Pancreas (tissue), 10 donors: ENCODE results near the gene CES2. TPM values are rescaled to one million over a fixed set of nuclear protein-coding genes. Genes with fewer than 3 reads are reported as not detected.

Experiments
- ATAC-seq, 4 donors: fragments of 200-7000 bp; cut with Tn5 transposase; one replicate each; pipeline versions ENCODE4 v1.8.0 to v1.9.1; 2020; ENCODE audit warnings: mild to moderate bottlenecking in 4 of 4, moderate library complexity in 4 of 4
- DNase-seq, 6 donors: peaks; one replicate each; pipeline ENCODE4 v3.0.0-alpha.2; 2020
- FAIRE-seq: peaks from 2 replicates; lab custom pipeline; 2012; peaks lifted over from hg19 to GRCh38; lab: Jason Lieb, UNC
- H3K27ac ChIP-seq, 4 donors: fragments of 200-600 bp; sonication (generic); 1 replicate in 3 of 4; 2 replicates in 1 of 4; pipeline versions ENCODE4 v1.5.0 to v1.8.0; 2020
- H3K27me3 ChIP-seq, 4 donors: fragments of 200-600 bp; one replicate each; pipeline ENCODE4 v1.8.0; 2021
- H3K36me3 ChIP-seq, 3 donors: fragments of 200-600 bp; sonication (generic) in 1 of 3; one replicate each; pipeline versions ENCODE4 v1.5.0 to v1.8.0; 2020 to 2021
- H3K4me1 ChIP-seq, 3 donors: fragments of 200-600 bp; one replicate each; pipeline ENCODE4 v1.8.0; 2021
- H3K4me3 ChIP-seq, 4 donors: fragments of 200-600 bp; sonication (generic) in 2 of 4; one replicate each; pipeline versions ENCODE4 v1.5.0 to v1.8.0; 2020 to 2021
- H3K9me3 ChIP-seq, 4 donors: fragments of 200-600 bp; one replicate each; pipeline ENCODE4 v1.8.0; 2021
- WGBS, 2 donors: extraction: QIAGEN DNeasy Blood & Tissue Kit; methylation state at CpG; one replicate each; pipeline ENCODE4 v1.1.7; 2013; 5-methylcytosine and 5-hydroxymethylcytosine counted together
- intact Hi-C, 3 donors: fragments of 100-400 bp; cut with DNase I; formaldehyde crosslinking; loops; one replicate each; pipeline versions ENCODE4 v1.11.1 to v1.14.2; 2022
- polyA plus RNA-seq, 2 donors: library from polyadenylated mRNA; stranded (reverse); fragments of 200-250 nt; gene quantifications; one replicate each; pipeline ENCODE4 v1.2.3, GENCODE V29; 2013
- total RNA-seq, 6 donors: library from RNA; stranded (reverse); fragmentation: NEBNext Ultra II Directional in 4 of 6; extraction: Animal tissue kit (Norgen Biotek cat#: 25700) in 4 of 6; gene quantifications; one replicate each; pipeline versions ENCODE4 v1.2.1 to v1.2.4, GENCODE V29; 2021 to 2023
- TF ChIP-seq, protein P1 (sequence below), 4 donors: fragments of 200-600 bp; sonication (generic) in 3 of 4; IDR thresholded peaks; one replicate each; pipeline versions ENCODE4 v1.5.0 to v1.8.0; 2021; ENCODE audit warnings: antibody characterized with exemption in 4 of 4
- donor health status: healthy with polysubstance abuse.
- donor health status: DM: no; HTN: no; CAD: no; lungs with moderate emphysema.
- donor health status: DM: no; HTN: no; CAD: no.
- donor health status: control.
- donor health status: control.
- donor health status: Bipolar disorder and iron deficiency.
- donor health status: DM: yes; HTN: yes; CAD: no.
- donor health status: DM: no; HTN: no; CAD: no.
- donor health status: DM: no; HTN: no; CAD: no.
- donor health status: DM: yes; HTN: yes; CAD: no.

CES2 gene
- total and polyA plus RNA-seq, 8 donors = 14.3 to 23.1 (median 17.3) TPM

DNA sequence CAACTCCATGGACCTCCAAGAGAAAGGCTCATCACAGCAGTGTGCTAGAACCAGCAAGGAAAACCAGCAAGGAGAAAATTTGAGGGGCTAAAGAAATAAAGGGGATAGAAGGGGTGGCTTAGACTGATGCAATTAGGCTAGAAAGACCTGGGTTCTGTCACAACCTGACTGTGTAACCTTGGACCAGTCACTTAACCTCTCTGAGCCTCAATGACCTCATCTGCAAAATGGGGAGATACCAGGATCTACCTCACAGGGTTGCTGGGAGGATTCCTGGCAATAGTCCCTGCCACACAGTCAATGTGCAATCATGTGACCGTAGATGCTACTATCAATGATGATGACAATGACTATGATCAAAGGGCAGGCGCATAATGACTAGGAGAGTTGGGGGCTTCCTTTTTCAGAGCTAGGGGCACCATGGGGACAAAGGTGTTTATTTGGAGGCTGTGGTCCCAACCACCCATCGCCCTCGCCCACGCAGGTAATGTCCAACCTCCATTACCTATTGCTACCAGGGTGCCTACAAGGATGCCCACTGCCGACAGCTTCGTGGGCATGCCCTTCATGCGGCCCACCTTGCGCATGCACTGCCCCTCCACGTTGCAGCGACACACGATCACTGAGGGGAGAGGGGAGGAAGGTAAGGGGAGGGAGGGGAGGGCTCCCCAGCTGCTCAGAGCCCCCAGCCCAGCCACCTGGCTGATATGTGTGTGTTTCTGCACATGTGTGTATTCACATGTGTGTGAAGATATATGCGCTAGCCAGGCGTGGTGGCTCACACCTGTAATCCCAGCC lies 26.4 kb upstream of the CES2 start:
- H3K27me3 ChIP-seq = no peaks in the 10 kb centered on the region
- no peak for ATAC-seq
- FAIRE-seq = no peak
- DNase-seq = no peak
- WGBS, 2 donors = 88 to 91% methylated on average over 14 of the region's 14 CpGs
- H3K27ac ChIP-seq = no peak overlapping the region
- intact Hi-C loops = loop anchor here in 1 of 3 donors (10.0 kb wide), 1 partner anchor 46 kb away; no protein-coding TSS in a partner anchor
- no peaks in the 10 kb centered on the region for H3K36me3 ChIP-seq
- TF ChIP-seq, protein P1, sequence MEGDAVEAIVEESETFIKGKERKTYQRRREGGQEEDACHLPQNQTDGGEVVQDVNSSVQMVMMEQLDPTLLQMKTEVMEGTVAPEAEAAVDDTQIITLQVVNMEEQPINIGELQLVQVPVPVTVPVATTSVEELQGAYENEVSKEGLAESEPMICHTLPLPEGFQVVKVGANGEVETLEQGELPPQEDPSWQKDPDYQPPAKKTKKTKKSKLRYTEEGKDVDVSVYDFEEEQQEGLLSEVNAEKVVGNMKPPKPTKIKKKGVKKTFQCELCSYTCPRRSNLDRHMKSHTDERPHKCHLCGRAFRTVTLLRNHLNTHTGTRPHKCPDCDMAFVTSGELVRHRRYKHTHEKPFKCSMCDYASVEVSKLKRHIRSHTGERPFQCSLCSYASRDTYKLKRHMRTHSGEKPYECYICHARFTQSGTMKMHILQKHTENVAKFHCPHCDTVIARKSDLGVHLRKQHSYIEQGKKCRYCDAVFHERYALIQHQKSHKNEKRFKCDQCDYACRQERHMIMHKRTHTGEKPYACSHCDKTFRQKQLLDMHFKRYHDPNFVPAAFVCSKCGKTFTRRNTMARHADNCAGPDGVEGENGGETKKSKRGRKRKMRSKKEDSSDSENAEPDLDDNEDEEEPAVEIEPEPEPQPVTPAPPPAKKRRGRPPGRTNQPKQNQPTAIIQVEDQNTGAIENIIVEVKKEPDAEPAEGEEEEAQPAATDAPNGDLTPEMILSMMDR (IDR thresholded peaks at IDR 0.05) = no peak
- no peak overlapping the region for H3K4me3 ChIP-seq
- peaks cover 0 to 6% (median 0%) of the 10 kb centered on the region in 3 donors for H3K4me1 ChIP-seq
- H3K9me3 ChIP-seq = no peaks in the 10 kb centered on the region

DNA sequence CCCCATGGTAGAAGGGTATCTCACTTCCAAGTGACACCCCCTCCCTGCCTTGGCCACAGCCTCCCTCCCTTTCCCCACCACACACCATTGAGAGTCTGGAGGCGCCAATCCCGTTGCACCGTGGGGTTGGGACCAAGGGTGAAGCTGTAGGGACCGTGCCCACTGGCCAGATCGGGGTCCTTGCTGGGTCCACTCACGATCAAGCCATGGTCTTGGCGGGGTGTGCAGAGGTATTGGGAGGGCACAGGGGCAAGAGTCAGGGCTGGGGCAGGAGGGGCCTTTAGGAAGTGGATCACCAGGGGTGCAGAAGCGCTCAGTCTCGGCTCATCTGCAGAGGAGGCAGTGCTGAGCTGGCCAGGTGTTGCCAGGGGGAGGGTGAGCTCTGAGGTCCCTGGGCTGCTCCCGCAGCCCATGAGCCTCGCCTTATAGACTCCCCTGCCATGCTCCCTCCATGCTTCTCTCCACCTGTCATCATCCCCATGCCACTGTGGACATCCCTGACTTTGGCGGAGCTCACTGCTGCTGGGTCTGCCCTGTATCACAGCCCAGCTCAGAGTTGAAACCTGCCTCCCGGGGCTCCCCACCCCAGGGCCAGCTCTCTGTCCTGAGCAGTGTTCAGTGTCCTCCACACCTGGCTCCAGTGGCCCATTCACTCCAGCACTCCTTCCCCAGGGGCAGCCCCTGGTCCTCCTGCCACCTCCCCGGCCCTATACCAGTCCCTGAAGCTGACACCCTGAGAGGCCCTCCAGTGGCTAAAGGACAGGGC lies 25.0 kb upstream of the CES2 start:
- DNase-seq = peak in 1 of 6 donors; percentile 53
- Histone ChIP-seq H3K9me3 (no peaks in the 10 kb centered on the region), H3K27me3 (no peaks in the 10 kb centered on the region), H3K4me1 (peaks cover 0 to 4% (median 0%) of the 10 kb centered on the region in 3 donors), H3K36me3 (no peaks in the 10 kb centered on the region), H3K4me3 (no peak overlapping the region), H3K27ac (no peak overlapping the region)
- intact Hi-C loops = loop anchor here in 1 of 3 donors (10.0 kb wide), 1 partner anchor 64 kb away; no protein-coding TSS in a partner anchor
- WGBS, 2 donors = 71 to 76% methylated on average over 14 of the region's 14 CpGs
- FAIRE-seq = no peak
- TF ChIP-seq, protein P1 (IDR thresholded peaks at IDR 0.05) = no peak
- ATAC-seq = no peak

DNA sequence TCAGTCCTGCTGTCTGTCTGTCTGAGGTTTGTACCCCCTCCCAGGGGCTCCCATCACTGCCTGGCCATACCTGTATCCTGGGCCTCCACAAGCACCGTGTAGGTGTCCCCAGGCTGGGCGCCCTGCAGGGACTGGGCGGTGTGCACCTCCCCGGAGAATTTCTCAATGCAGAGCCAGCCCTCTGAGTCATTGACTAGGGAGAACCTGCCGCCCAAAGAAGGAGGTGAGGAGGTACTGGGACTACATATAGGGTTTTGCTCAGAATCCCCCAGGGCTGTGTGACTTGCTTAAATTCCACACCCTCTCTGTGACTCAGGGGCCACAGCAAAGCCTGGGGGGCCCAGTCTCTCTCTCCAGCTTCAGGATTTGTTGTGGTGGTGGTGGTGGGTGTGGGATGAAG lies 24.2 kb upstream of the CES2 start:
- no peak for FAIRE-seq
- WGBS, 2 donors = 73 to 82% methylated on average over 5 of the region's 5 CpGs
- no peaks in the 10 kb centered on the region for H3K27me3 ChIP-seq
- H3K4me3 ChIP-seq = no peak overlapping the region
- H3K4me1 ChIP-seq = no peaks in the 10 kb centered on the region
- TF ChIP-seq, protein P1 (IDR thresholded peaks at IDR 0.05) = no peak
- no peaks in the 10 kb centered on the region for H3K9me3 ChIP-seq
- intact Hi-C loops = loop anchor here in 1 of 3 donors (10.0 kb wide), 1 partner anchor 64 kb away; no protein-coding TSS in a partner anchor
- no peak overlapping the region for H3K27ac ChIP-seq
- no peaks in the 10 kb centered on the region for H3K36me3 ChIP-seq
- no peak for ATAC-seq
- no peak for DNase-seq

DNA sequence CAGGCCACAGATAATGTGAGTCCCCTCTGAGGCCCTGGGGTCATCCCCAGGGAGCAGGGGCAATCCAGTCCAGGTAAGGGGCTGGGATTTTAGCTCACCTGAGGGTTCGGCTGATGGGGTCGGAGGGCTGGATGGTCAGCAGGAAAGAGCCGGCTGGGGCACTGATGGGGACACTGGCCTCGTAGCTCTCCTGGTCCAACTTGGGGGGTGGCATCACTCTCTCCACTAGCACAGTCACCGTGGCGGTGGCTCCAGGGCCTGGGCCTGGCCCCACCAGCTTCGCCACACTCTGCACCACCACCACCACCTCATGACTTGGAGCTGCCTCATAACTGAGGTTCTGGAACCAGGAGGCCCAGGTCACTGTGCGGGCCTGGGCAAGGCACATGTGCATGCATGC lies 23.5 kb upstream of the CES2 start:
- TF ChIP-seq, protein P1 (IDR thresholded peaks at IDR 0.05) = no peak
- intact Hi-C loops = loop anchor here in 1 of 3 donors (10.0 kb wide), 1 partner anchor 63 kb away; no protein-coding TSS in a partner anchor
- FAIRE-seq (no peak), ATAC-seq (no peak), DNase-seq (no peak)
- Histone ChIP-seq H3K36me3 (no peaks in the 10 kb centered on the region), H3K4me1 (no peaks in the 10 kb centered on the region), H3K27me3 (no peaks in the 10 kb centered on the region), H3K9me3 (no peaks in the 10 kb centered on the region), H3K4me3 (no peak overlapping the region), H3K27ac (no peak overlapping the region)
- WGBS, 2 donors = 88 to 95% methylated on average over 8 of the region's 8 CpGs
